Measurements from ENCODE around the gene NCOA7. TPM values are rescaled to one million over a fixed set of nuclear protein-coding genes. Genes with fewer than 3 reads are reported as not detected.

The NCOA7 gene
- total and polyA plus RNA-seq, 2 of the 8 experiments (the other 6 are each of a cell fraction or from before 2014, with no cell fraction given): 2.6 to 10.7 TPM

GRCh38 chr6:125821825-125822281 is 31.1 kb downstream of the NCOA7 start:
- 83% methylated on average over 3 of the region's 3 CpGs; no CpG with 5 or more reads in 1 of the 2 experiments for WGBS, 2 experiments (ENCODE audit: extremely low coverage in 1 of 2, insufficient coverage in 1 of 2, insufficient read length in 1 of 2, insufficient replicate concordance in 2 of 2, low coverage in 1 of 2, low lambda C conversion rate in 2 of 2, missing lambda C conversion rate in 1 of 2)
- no peak overlapping the region for H2BK5ac ChIP-seq (ENCODE audit: low read depth, low read length)
- no peak for TF ChIP-seq CHD1 (IDR thresholded peaks at IDR 0.05; ENCODE audit: low read depth, low read length)
- TF ChIP-seq POLR2A (IDR thresholded peaks at IDR 0.05; ENCODE audit: control extremely low read depth in 1 of 2, low read depth in 2 of 2, low read length in 2 of 2): no peak
- TF ChIP-seq RAD21 (IDR thresholded peaks at IDR 0.05 in 1 of 2, conservative IDR thresholded peaks at IDR 0.05 in 1 of 2; ENCODE audit: low read depth in 2 of 2, low read length in 2 of 2): no peak
- no peak for TF ChIP-seq YY1 (IDR thresholded peaks at IDR 0.05; ENCODE audit: low read depth, low read length)
- TF ChIP-seq NRF1 (IDR thresholded peaks at IDR 0.05; ENCODE audit: low read depth, low read length): no peak
- TF ChIP-seq ASH2L (IDR thresholded peaks at IDR 0.05; ENCODE audit: low read length): no peak
- no peak for TF ChIP-seq SP4 (IDR thresholded peaks at IDR 0.05; ENCODE audit: low read length)
- TF ChIP-seq CTBP2 (IDR thresholded peaks at IDR 0.05; ENCODE audit: borderline replicate concordance, insufficient read depth, insufficient read length, low read length): no peak
- TF ChIP-seq MAX (IDR thresholded peaks at IDR 0.05): no peak
- TF ChIP-seq CBX8 (IDR thresholded peaks at IDR 0.05; ENCODE audit: borderline replicate concordance, low read depth, low read length): no peak
- no peak for TF ChIP-seq USF2 (IDR thresholded peaks at IDR 0.05; ENCODE audit: low read length)

More at GRCh38 chr6:125821825-125822281, 31.1 kb downstream of the NCOA7 start:
- Histone ChIP-seq H3K18ac (ENCODE audit: extremely low read depth, low read length) (no peak overlapping the region), H2BK120ac (replicated peaks; ENCODE audit: low read depth, low read length) (no peak overlapping the region), H3K9me3 (ENCODE audit: insufficient read depth in 2 of 2, low read depth in 1 of 2, low read length in 1 of 2) (no peaks in the 10 kb centered on the region), H3K79me2 (ENCODE audit: control insufficient read depth in 1 of 2, insufficient read depth in 2 of 2, low read length in 2 of 2) (no peaks in the 10 kb centered on the region), H3K27ac (ENCODE audit: low read depth, low read length) (no peak overlapping the region), H3K4ac (replicated peaks; ENCODE audit: insufficient read length, low read depth, low read length) (no peak overlapping the region), H4K91ac (replicated peaks; ENCODE audit: insufficient read length, low read length) (no peak overlapping the region), H4K8ac (ENCODE audit: extremely low read depth, insufficient read depth, low read length) (no peak overlapping the region), H4K5ac (ENCODE audit: insufficient read length, low read depth, low read length) (no peak overlapping the region), H3K23ac (ENCODE audit: insufficient read length) (no peak overlapping the region), H3K9ac (replicated peaks in 1 of 4; ENCODE audit: extremely low read depth in 1 of 4, low read depth in 3 of 4, low read length in 3 of 4) (no peak overlapping the region), H2AFZ (ENCODE audit: low read length) (no peak overlapping the region), H3K36me3 (ENCODE audit: control insufficient read depth in 2 of 4, insufficient read depth in 4 of 4, low read length in 3 of 4) (no peaks in the 10 kb centered on the region), H2BK15ac (ENCODE audit: low read length) (no peak overlapping the region), H3K23me2 (ENCODE audit: low read depth, low read length) (no peaks in the 10 kb centered on the region), H3K4me2 (ENCODE audit: insufficient read depth in 1 of 2, low read depth in 2 of 2, low read length in 2 of 2) (no peak overlapping the region), H4K20me1 (replicated peaks in 1 of 2; ENCODE audit: control insufficient read depth in 1 of 2, insufficient read depth in 2 of 2, low read length in 2 of 2) (no peaks in the 10 kb centered on the region), H2BK12ac (ENCODE audit: low read depth, low read length) (no peak overlapping the region), H3K4me1 (replicated peaks in 1 of 4; ENCODE audit: control insufficient read depth in 3 of 4, insufficient read depth in 4 of 4, low read length in 3 of 4) (no peaks in the 10 kb centered on the region), H3K79me1 (ENCODE audit: low read depth, low read length) (no peaks in the 10 kb centered on the region), H3K14ac (ENCODE audit: insufficient read length) (no peak overlapping the region), H3K27me3 (replicated peaks in 1 of 4; ENCODE audit: control insufficient read depth in 3 of 4, extremely low read depth in 1 of 4, insufficient read depth in 3 of 4, low read length in 3 of 4) (peaks cover 0 to 2% (median 0%) of the 10 kb centered on the region in 4 experiments; a peak in 1 of 7 replicates), H2BK20ac (ENCODE audit: low read length) (no peak overlapping the region), H3K4me3 (ENCODE audit: extremely low read depth in 1 of 4, insufficient read depth in 2 of 4, low read depth in 3 of 4, low read length in 4 of 4) (no peak overlapping the region), H3K56ac (replicated peaks; ENCODE audit: insufficient read length, low read depth, low read length) (no peak overlapping the region), H2AK5ac (ENCODE audit: low read depth, low read length) (no peak overlapping the region)
- no peak for FAIRE-seq
- ChIA-PET POLR2A (ENCODE audit: partially characterized antibody) (no interaction called here), CTCF (ENCODE audit: partially characterized antibody) (interaction anchor here (0.9 kb wide), 1 partner anchor 12 kb away, joined by 3 read pairs; no protein-coding TSS in a partner anchor)
- DNase-seq (ENCODE audit: low read depth in 1 of 2, low spot score in 2 of 2): no peak
